Mesothelial cell of epicardium (in vitro differentiated cells): ENCODE results near the gene VEPH1. TPM values are rescaled to one million over a fixed set of nuclear protein-coding genes. Genes with fewer than 3 reads are reported as not detected.

ENCODE experiments used
- DNase-seq, 2 experiments: peaks; one replicate each; pipeline ENCODE4 v3.0.0; 2021; ENCODE audit warnings: low spot score in 2 of 2; ENCODE audit not compliant: unreplicated experiment in 2 of 2
- H3K27ac Mint-ChIP-seq: 2 replicates; pipeline ENCODE4 v1.8.0; 2021; ENCODE audit warnings: mixed read lengths
- H3K27me3 Mint-ChIP-seq: 2 replicates; pipeline ENCODE4 v1.8.0; 2021; ENCODE audit warnings: low read depth, mixed read lengths
- H3K36me3 Mint-ChIP-seq: 2 replicates; pipeline ENCODE4 v1.8.0; 2021; ENCODE audit warnings: mixed read lengths
- H3K4me1 Mint-ChIP-seq: 2 replicates; pipeline ENCODE4 v1.8.0; 2021; ENCODE audit warnings: mixed read lengths
- H3K4me3 Mint-ChIP-seq: 2 replicates; pipeline ENCODE4 v1.8.0; 2021; ENCODE audit warnings: mild to moderate bottlenecking, moderate library complexity, mixed read lengths
- H3K9me3 Mint-ChIP-seq: 2 replicates; pipeline ENCODE4 v1.8.0; 2021; ENCODE audit warnings: mixed read lengths
- CTCF ChIP-seq: fragments of 200-600 bp; sonication (generic); IDR thresholded peaks from one replicate; pipeline ENCODE4 v1.5.0; 2021; ENCODE audit warnings: antibody characterized with exemption; ENCODE audit not compliant: unreplicated experiment
- total RNA-seq: library from RNA; stranded (reverse); gene quantifications from 3 replicates; pipeline ENCODE4 v1.2.1, GENCODE V29; 2021

VEPH1 gene
- total RNA-seq, 1 donor from 2014 or later, result 10.2 TPM

- H3K4me1 Mint-ChIP-seq, result peaks cover 10% of the 10 kb centered on the region
- TF ChIP-seq CTCF, result no peak
- no peak for DNase-seq
- no peak overlapping the region for H3K4me3 Mint-ChIP-seq
- no peaks in the 10 kb centered on the region for H3K9me3 Mint-ChIP-seq
- H3K36me3 Mint-ChIP-seq, result no peaks in the 10 kb centered on the region
- no peaks in the 10 kb centered on the region for H3K27me3 Mint-ChIP-seq
- peak overlapping the region; percentile 10 for H3K27ac Mint-ChIP-seq
These were observed 12.1 kb downstream of the VEPH1 start for GRCh38 chr3:157491136-157491535.

GRCh38 chr3:157488144-157488543 lies 15.1 kb downstream of the VEPH1 start:
- Mint-ChIP-seq H3K4me1 (peaks cover 5% of the 10 kb centered on the region), H3K27ac (no peak overlapping the region), H3K36me3 (no peaks in the 10 kb centered on the region), H3K4me3 (no peak overlapping the region), H3K9me3 (no peaks in the 10 kb centered on the region), H3K27me3 (no peaks in the 10 kb centered on the region)
- no peak for DNase-seq
- TF ChIP-seq CTCF, result no peak

- TF ChIP-seq CTCF, result no peak
- Mint-ChIP-seq H3K36me3 (peaks cover 5% of the 10 kb centered on the region), H3K4me3 (no peak overlapping the region), H3K4me1 (peaks cover 5% of the 10 kb centered on the region), H3K9me3 (peaks cover 5% of the 10 kb centered on the region), H3K27me3 (no peaks in the 10 kb centered on the region), H3K27ac (no peak overlapping the region)
- no peak for DNase-seq
These were observed 15.9 kb downstream of the VEPH1 start for GRCh38 chr3:157487339-157487738.

GRCh38 chr3:157479464-157480243 lies 23.6 kb downstream of the VEPH1 start:
- no peak for TF ChIP-seq CTCF
- no peak overlapping the region for H3K27ac Mint-ChIP-seq
- peaks cover 17% of the 10 kb centered on the region for H3K9me3 Mint-ChIP-seq

GRCh38 chr3:157477441-157477840 lies 25.8 kb downstream of the VEPH1 start:
- DNase-seq, result no peak
- Mint-ChIP-seq H3K27ac (no peak overlapping the region), H3K36me3 (peaks cover 6% of the 10 kb centered on the region), H3K4me3 (no peak overlapping the region), H3K27me3 (no peaks in the 10 kb centered on the region), H3K4me1 (peaks cover 4% of the 10 kb centered on the region), H3K9me3 (peaks cover 13% of the 10 kb centered on the region)
- no peak for TF ChIP-seq CTCF

More at GRCh38 chr3:157479464-157480243, 23.6 kb downstream of the VEPH1 start:
- DNase-seq, result no peak
- Mint-ChIP-seq H3K4me3 (no peak overlapping the region), H3K27me3 (no peaks in the 10 kb centered on the region), H3K4me1 (peaks cover 4% of the 10 kb centered on the region), H3K36me3 (peaks cover 9% of the 10 kb centered on the region)
